Hepatocyte (in vitro differentiated cells): ENCODE data around the gene TTLL7.

Experiments used
- EZH2 ChIP-seq: fragments of 200-600 bp; sonication (generic); IDR thresholded peaks from 2 replicates; pipeline ENCODE4 v1.6.1; 2016; ENCODE audit warnings: antibody characterized with exemption, mild to moderate bottlenecking, borderline replicate concordance
- EZH2phosphoT487 ChIP-seq: fragments of 200-600 bp; sonication (generic); IDR thresholded peaks from one replicate; pipeline ENCODE4 v1.6.1; 2018; ENCODE audit warnings: antibody characterized with exemption, mild to moderate bottlenecking, low read depth, moderate library complexity; ENCODE audit not compliant: unreplicated experiment, severe bottlenecking
- TF ChIP-seq, protein P1 (sequence below): fragments of 200-600 bp; sonication (generic); IDR thresholded peaks from 2 replicates; pipeline ENCODE4 v1.5.1; 2016; ENCODE audit warnings: antibody characterized with exemption, mild to moderate bottlenecking; ENCODE audit not compliant: poor library complexity

DNA sequence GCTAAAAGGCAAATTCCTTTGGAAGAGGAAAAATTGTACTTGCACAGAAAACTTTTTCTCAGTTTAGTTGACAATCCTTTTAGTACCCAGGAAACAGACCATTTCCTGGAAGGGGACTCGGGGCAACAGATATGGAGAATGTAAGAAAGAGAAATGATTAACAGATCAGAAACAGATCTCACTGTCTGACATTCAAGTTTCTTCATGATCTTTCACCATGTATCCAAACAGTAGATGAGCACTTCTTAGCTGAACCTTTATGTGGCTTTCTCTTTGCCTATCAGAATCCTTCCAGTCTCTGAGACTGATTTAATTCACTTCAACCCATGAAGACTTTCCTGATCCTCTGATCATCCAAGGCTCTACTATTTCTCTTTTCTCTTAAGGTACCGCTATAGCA is 2.7 kb downstream of the TTLL7 start:
- TF ChIP-seq, protein P1, sequence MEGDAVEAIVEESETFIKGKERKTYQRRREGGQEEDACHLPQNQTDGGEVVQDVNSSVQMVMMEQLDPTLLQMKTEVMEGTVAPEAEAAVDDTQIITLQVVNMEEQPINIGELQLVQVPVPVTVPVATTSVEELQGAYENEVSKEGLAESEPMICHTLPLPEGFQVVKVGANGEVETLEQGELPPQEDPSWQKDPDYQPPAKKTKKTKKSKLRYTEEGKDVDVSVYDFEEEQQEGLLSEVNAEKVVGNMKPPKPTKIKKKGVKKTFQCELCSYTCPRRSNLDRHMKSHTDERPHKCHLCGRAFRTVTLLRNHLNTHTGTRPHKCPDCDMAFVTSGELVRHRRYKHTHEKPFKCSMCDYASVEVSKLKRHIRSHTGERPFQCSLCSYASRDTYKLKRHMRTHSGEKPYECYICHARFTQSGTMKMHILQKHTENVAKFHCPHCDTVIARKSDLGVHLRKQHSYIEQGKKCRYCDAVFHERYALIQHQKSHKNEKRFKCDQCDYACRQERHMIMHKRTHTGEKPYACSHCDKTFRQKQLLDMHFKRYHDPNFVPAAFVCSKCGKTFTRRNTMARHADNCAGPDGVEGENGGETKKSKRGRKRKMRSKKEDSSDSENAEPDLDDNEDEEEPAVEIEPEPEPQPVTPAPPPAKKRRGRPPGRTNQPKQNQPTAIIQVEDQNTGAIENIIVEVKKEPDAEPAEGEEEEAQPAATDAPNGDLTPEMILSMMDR = no peak
- TF ChIP-seq EZH2phosphoT487 = no peak
- TF ChIP-seq EZH2 = no peak
